NCI-H82 treated with DMSO at 0.1 percent for 48 hours (cell line): ENCODE measurements around the gene FFAR1.
"Not testable (repeated sequence)": the region's sequence is repeated elsewhere in the genome, so short reads cannot be mapped to it uniquely, and the experiment has no call there.

Source experiments
- DNase-seq: peaks from one replicate; lab custom pipeline; 2025; ENCODE audit not compliant: unreplicated experiment; lab: John Stamatoyannopoulos, UW

Gene FFAR1

DNA sequence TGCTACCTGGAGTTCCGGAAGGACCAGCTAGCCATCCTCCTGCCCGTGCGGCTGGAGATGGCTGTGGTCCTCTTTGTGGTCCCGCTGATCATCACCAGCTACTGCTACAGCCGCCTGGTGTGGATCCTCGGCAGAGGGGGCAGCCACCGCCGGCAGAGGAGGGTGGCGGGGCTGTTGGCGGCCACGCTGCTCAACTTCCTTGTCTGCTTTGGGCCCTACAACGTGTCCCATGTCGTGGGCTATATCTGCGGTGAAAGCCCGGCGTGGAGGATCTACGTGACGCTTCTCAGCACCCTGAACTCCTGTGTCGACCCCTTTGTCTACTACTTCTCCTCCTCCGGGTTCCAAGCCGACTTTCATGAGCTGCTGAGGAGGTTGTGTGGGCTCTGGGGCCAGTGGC, 11.7 kb downstream of the FFAR1 start:
- not testable (repeated sequence) for DNase-seq

DNA sequence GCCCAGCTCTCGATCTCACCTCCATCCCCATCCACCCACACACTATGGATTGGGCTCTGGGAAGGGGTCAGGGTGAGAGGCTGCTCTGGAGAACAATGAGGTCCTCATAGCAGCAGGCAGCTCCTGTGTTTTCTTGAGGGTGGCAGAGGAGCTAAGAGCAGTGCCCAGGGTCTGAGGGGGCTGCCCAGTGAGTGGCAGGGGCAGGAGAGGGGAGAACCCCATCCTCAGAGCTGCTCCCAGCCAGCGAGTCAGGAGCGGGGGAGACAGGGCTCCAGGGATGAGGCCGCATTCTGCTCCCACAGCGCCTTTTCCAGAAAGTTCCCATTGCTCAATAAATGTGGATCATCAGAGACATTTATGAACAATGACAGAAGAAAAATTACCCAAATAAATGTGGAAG, 12.4 kb downstream of the FFAR1 start:
- not testable (repeated sequence) for DNase-seq

DNA sequence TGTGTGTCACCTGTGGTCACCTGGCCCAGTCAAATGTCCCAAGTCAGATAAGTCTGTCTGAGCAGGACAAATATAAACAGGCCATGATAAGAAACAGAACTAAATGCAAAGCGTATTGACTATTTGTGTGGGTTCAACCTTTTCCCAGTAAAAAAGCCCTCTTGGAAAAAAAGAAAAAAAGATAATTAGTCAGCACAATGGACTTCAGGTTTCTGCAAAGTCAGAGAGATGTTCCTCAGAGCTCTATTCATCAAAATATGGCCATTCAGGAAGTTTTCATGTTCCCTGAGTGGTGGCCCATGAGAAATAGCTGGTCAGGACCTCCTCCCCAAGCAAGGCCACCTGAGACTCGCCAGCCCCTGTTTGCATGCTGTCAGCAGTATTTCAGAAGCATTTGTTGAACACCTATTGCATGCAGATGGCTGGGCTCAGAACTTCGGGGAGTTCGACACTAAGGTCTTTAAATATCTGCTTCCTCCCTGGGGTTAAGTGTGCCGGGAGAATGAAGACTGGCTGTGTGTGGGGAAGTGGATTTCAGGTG, 13.2 kb downstream of the FFAR1 start:
- no peak for DNase-seq

DNA sequence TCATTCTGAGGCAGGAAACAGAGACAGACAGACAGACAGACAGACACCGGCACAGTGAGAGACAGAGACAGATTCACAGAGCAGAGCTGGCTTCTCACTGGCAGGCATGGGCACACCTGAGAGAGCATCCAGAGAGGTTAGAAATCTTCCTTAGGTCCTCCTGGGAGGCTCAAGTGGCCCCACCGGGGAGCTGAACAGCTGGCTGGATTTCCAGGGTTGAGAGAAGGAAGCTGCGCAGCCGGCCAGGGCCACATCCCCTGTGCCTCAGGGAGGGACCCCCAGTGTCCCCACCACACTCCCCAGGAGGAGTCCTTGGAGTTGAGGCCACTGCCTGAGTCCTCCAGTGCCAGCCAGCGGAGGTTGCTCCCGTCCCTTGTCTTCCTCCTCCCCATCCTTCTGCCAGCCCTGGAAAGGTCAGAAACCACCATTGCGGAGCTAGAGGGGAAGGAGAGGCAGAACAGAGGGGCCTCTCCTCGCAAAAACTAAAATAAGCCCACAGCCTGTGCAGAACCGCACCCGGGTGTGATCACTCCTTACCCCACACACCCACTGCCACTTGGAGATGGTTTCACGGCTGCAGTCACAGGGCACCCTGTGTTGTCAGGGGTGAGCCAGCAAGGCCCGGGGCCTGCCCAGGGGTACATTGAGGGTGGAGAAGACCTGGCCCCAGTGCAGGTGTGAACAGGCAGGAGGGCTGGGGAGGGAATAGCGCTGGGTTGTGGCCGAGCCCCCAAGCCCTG, 14.7 kb downstream of the FFAR1 start:
- no peak for DNase-seq

DNA sequence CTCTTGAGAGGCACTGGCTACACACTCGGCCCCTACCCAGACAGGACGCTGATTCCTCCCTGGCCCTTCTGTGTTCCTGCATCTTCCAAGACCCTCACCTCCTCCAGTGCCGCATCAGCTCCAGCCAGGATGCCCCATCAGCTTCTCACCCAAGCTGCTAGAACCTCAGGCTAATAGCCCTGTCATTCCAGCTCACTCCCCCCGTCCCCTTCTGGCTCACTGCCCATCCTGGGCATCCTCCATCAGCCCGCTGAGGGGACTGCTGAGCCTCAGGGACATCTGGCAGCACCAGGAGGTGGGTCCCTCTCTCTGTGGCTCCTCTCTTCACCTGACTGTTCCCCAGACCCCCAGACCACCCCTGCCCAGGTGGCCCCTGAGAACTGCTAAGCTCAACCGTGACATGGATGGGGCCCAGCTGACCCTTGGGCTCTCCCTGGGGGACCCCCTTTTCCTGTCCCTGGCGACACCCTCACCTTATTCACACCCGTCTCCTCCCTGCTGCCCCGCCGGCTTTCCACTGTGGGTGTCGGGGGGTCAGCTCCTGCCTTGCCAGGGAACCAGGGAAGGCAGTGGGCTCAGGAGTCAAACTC, 15.4 kb downstream of the FFAR1 start:
- no peak for DNase-seq

DNA sequence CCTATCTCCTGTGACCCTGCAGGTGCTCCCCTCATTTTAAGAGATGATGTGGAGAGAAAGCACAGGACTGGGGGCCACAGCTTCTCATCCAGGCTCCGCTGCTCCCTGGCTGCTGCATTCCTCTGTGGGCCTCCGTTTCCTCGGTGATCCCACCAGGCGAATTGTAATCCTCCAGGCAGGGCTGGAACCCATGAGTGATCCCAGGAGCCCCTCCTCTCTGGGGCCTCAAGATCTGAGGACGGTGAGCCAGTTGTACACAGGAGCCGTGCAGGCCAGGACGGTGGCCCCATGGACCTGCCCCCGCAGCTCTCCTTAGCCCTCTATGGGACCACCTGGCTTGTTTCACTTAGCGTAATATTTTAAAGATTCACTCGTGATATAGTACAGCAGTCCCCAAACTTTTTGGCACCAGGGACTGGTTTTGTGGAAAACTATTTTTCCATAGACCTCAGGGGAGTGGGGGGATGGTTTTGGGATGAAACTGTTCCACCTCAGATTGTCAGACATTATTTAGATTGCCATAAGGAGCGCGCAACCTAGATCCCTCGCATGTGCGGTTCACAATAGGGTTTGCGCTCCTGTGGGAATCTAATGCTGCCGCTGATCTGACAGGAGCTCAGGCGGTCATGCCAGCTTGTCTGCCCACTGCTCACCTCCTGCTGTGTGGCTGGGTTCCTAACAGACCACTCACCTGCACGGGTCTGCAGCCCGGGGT, 16.2 kb downstream of the FFAR1 start:
- DNase-seq, result no peak

DNA sequence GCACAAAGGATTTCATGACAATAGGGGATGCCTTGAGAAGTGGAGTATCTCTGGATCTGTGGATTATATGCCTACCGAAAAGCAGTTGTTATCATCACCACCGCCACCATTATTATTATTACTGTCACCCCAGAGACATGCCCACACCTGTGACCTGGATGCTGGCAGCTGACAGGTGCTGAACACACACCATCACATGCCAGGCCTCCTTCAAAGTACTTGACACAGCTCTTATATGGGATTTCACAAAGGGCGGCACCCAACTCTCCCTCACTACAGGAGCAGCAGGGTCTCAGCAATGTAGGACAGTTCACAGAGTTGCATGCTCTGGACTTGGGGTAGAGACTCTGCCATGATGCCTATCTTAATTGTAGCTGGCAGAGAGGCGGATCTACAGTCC, 17.6 kb downstream of the FFAR1 start:
- no peak for DNase-seq

DNA sequence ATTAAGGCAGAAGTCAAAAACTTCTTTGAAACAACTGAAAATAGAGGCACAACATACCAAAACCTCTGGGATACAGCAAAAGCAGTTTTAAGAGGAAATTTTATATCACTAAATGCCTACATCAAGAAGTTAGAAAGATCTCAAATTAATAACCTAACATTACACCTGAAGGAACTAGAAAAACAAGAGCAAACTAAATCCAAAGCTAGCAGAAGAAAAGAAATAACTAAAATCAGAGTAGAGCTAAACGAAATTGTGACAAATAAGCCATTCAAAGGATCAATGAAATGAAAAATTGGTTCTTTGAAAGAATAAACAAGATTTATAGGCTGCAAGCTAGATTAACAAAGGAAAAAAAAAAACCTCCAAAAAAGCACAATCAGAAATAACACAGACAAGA, 20.7 kb downstream of the FFAR1 start:
- DNase-seq, result no peak

DNA sequence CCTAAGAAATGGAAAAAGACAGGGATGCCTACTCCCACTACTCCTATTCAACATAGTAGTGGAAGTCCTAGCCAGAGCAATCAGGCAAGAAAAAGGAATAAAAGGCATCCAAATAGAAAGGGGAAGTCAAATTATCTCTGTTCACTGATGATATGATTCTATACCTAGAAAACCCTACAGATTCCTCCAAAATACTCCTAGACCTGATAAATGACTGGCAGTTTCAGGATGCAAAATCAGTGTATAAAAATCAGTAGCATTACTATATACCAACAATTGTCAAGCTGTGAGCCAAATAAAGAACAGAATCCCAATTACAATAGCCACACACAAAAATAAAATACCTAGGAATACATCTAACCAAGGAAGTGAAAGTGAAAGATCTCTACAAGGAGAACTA, 21.8 kb downstream of the FFAR1 start:
- no peak for DNase-seq

DNA sequence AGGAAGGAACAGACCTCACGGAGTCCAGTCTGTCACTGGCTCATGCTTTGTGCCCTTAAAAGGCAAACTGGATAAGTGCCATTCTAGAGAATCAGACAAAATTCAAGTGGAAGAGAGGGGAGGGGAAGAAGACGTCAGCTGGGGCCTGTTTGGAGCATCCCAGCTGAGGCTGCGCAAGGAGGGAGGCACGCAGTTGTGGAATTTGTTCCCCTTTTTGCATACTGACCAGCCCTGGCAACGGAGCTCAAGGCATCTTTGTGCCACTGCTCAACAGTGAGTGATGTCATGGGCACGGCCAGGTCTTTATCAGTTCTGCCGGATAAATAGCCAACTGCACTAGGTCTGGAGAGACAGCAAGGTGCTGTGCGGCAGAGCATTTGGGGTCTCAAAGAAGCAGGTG, 23.0 kb downstream of the FFAR1 start, which contains the start of gene GPR42:
TSS of gene GPR42 (plus strand) at position 347 of the 400 bp plus-strand sequence. CDS start 292 bp downstream, outside the sequence.
- DNase-seq, result no peak

DNA sequence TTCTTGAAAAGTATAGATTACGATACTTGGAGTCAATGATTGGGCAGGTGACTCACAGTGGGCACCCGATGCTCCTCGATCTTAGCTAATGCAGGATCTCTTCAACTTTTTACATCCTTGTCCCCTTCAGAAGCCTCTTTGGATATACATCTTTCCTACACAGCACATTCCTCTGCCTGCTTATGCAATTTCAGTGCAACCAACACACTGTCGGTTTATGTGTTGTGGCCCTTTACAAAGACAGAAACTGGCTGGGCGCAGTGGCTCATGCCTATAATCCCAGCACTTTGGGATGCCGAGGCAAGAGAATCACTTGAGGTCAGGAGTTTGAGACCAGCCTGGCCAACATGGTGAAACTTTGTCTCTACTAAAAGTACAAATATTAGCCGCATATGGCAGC, 25.8 kb downstream of the FFAR1 start:
- DNase-seq, result no peak

DNA sequence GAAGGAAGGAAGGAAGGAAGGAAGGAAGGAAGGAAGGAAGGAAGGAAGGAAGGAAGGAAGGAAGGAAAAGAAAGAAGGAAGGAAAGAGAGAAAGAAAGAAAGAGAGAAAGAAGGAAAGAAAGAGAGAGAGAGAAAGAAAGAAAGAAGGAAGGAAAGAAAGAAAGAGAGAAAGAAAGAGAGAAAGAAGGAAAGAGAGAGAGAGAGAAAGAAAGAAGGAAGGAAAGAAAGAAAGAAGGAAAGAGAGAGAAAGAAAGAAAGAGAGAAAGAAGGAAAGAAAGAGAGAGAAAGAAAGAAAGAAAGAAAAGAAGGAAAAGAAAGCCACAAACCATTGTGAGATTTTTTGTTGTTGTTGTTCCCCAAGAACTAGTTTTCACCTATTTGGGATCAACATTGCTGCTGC, 26.3 kb downstream of the FFAR1 start:
- not testable (repeated sequence) for DNase-seq

DNA sequence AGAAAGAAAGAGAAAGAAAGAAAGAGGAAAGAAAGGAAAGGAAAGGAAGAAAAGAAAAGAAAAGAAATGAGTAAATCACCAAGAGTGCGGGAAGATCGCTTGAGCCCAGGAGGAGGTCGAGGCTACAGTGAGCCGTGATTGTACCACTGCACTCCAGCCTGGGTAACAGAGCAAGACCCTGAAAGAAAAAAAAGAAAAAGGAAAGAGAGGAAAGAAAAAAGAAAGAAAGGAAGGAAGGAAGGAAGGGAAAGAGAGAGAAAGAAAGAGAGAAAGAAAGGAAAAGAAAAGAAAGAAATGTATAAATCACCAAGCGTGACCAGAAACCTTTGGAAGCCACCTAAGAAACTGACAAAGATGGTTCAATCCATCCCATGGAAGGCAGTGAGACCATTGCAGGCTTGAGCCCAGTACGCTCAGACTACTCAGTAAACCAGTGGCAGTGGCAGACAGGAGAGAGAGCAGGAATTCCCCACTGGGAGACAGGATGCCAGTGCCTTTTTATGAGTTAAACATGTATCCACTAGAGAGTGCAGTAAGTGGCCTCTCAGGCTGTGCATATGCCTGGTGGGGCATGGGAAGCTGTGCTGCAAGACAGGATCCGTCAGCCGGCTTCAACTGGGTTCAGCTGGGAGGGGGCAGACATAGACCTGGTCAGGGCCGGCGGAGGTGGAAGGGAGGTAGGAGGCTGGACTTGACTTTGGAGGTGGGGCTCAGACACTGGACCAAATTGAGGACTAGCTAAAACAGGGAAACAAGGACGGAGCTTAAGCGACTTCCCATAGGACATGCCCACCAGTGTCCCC, 28.0 kb downstream of the FFAR1 start:
- DNase-seq, result no peak

DNA sequence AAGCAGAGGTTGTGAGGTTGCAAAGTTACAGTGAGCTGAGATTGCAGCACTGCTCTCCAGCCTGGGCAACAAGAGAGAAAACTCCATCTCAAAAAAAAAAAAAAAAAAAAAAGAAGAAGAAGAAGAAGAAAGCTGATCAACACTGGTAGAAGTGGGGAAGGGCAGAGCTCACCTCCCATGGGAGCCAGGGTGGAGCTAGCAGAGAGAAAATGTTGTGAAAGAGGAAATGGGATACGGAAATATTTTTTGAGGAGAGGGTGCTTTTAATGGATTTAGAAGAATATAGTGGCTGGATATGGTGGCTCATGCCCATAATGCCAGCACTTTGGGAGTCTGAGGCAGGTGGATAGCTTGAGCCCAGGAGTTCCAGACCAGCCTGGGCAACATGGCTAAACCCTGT, 30.0 kb downstream of the FFAR1 start:
- no peak for DNase-seq

- DNase-seq, result no peak
These were observed 30.7 kb downstream of the FFAR1 start for GRCh38 chr19:35378356-35378755.

DNA sequence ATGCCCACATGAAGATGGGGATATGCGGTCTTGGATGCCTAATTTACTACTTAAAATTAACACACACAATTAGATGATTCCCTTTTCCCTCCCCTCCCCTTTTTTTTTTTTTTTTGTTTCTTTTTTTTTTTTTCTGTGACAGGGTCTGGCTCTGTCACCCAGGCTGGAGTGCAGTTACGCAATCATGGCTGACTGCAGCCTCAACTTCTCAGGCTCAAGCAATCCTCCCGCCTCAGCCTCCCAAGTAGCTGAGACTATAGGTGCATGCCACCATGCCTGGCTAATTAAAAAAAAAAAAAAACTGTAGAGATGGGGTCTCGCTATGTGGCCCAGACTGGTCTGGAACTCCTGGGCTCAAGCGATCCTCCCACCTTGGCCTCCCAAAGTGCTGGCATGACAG, 31.8 kb downstream of the FFAR1 start:
- DNase-seq, result not testable (repeated sequence)

GRCh38 chr19:35379992-35380391, 32.3 kb downstream of the FFAR1 start:
- no peak for DNase-seq

DNA sequence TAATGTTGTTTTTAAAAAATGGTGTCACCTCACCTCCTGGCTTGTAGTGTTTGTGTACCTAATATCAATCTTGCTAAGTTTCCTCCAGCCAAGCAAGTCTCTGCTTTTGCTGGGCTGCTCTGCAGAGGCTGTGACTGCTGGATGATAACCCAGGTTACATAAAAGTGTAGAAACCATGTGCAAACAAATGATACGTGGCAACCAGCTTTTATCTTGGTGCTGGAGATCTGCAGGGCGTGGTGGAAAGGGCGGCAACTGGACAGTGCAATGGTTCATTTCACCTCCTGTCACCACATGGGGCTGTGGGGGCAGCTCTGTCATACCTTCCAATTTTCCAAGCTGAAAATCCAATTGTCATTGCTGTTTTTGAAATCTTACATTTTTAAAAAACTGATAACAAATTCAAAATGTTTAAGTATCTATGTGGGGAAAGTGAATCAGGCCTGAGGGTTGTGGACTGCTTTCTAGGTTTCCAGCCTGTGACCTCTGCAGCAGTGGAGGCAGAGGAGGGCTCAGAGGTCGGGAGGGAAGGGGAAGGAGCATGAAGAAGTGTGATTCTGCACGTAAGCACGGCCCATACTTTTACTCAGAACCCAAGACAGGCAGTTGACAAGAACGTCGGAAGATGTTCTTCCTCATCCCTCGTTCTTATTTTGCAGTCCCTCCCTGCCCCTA, 32.9 kb downstream of the FFAR1 start:
- DNase-seq, result no peak

DNA sequence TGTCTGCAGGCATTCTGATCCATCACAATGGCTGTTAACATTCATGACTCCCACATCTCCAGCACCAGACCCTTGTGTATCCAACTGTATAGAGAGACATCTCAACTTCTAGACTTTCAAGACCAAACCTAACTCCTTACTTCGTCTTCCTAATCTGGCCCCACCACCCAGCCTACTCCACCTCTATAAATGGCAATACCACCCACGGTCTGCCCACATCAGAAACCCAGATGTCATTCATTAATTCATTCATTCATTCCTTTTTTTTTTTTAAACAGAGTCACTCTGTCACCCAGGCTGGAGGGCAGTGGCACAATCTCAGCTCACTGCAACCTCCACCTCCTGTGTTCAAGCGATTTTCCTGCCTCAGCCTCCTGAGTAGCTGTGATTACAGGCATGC, 33.6 kb downstream of the FFAR1 start:
- DNase-seq, result no peak

GRCh38 chr19:35381926-35382325, 34.2 kb downstream of the FFAR1 start:
- no peak for DNase-seq

GRCh38 chr19:35383536-35383935, 35.8 kb downstream of the FFAR1 start:
- DNase-seq, result no peak
